ENCODE data around the gene VN1R5. TPM values are rescaled to one million over a fixed set of nuclear protein-coding genes. Genes with fewer than 3 reads are reported as not detected.

The VN1R5 gene
- total RNA-seq = not detected in 2 replicates

GRCh38 chr1:247255772-247256171 lies at the start of gene VN1R5:
TSS of gene VN1R5 (plus strand) at chr1:247256072.

Small RNA genes lying within 50 kb of the gene (small RNA-seq; reads per million reads assigned to genes)
- not detected for gene RF00019

Other genes starting within 250 kb of the VN1R5 start
- gene ZNF695, start 248.0 kb upstream of the VN1R5 start, total RNA-seq = 1.2 and 2.8 TPM in 2 replicates
- 5.2 and 6.6 TPM in 2 replicates for gene ZNF670, start 177.3 kb upstream of the VN1R5 start, total RNA-seq
- gene ZNF669, start 151.7 kb upstream of the VN1R5 start, total RNA-seq = 9.1 and 10.6 TPM in 2 replicates
- 41.3 and 49.7 TPM in 2 replicates for gene ZNF124, start 84.1 kb upstream of the VN1R5 start, total RNA-seq
- 18.4 and 21.8 TPM in 2 replicates for gene ZNF496, start 75.8 kb downstream of the VN1R5 start, total RNA-seq
- gene NLRP3, start 160.1 kb downstream of the VN1R5 start, total RNA-seq = under 0.01 and 0.13 TPM in 2 replicates
- not detected in 2 replicates for gene OR2B11, start 202.0 kb downstream of the VN1R5 start, total RNA-seq

All from articular chondrocyte of knee joint (primary cell).